ENCODE results near the gene CYP2A7.
"Not testable (repeated sequence)": the region's sequence is repeated elsewhere in the genome, so short reads cannot be mapped to it uniquely, and the experiment has no call there.

DNA sequence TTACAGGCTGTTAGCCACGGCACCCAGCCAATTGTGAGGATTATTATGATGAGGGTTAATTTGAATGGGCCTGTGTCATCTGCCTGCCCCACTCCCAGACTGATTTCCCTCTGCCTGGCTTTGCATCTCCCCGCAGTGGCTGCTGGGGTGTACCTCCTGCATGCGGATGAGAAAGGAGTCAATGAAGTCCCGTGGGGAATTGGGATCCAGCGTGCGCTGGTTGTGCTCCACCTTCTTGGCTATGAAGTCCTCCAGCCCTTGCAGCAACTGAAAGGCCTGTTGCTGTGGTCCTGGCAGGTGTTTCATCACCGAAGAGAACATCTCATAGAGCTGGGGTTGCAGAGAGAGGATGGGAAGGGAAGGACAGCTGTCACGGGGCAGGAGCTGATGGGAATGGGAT lies 35.3 kb downstream of the CYP2A7 start:
- TF ChIP-seq, protein P1, sequence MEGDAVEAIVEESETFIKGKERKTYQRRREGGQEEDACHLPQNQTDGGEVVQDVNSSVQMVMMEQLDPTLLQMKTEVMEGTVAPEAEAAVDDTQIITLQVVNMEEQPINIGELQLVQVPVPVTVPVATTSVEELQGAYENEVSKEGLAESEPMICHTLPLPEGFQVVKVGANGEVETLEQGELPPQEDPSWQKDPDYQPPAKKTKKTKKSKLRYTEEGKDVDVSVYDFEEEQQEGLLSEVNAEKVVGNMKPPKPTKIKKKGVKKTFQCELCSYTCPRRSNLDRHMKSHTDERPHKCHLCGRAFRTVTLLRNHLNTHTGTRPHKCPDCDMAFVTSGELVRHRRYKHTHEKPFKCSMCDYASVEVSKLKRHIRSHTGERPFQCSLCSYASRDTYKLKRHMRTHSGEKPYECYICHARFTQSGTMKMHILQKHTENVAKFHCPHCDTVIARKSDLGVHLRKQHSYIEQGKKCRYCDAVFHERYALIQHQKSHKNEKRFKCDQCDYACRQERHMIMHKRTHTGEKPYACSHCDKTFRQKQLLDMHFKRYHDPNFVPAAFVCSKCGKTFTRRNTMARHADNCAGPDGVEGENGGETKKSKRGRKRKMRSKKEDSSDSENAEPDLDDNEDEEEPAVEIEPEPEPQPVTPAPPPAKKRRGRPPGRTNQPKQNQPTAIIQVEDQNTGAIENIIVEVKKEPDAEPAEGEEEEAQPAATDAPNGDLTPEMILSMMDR (conservative IDR thresholded peaks at IDR 0.05): not testable (repeated sequence)
- TF ChIP-seq EZH2 (IDR thresholded peaks at IDR 0.05; ENCODE audit: low read depth): not testable (repeated sequence)
